K562 (cell line): ENCODE data around the gene UGT8. TPM values are rescaled to one million over a fixed set of nuclear protein-coding genes. Genes with fewer than 3 reads are reported as not detected.

ENCODE experiments used
- ATAC-seq: fragments of 200-7000 bp; cut with Tn5 transposase; 3 replicates; pipeline ENCODE4 v1.9.1; 2020; ENCODE audit warnings: moderate library complexity
- BruUV-seq: library from RNA; stranded (reverse); fragments of 400-500 nt; replicated peaks from 2 replicates; lab custom pipeline; 2021; lab: Mats Ljungman, UMichigan
- CTCF ChIA-PET: fragments of 300-600 bp; formaldehyde crosslinking; extraction: SDS; loops from one replicate; lab custom pipeline; 2021; ENCODE audit warnings: low intra/inter-chr PET ratio; lab: Yijun Ruan, JAX
- POLR2A ChIA-PET: fragments of 300-600, 350-650 bp; sonication (Branson Sonifier 250); formaldehyde crosslinking; extraction: SDS; loops from one replicate; lab custom pipeline; 2021; ENCODE audit warnings: antibody characterized with exemption, inconsistent platforms; lab: Yijun Ruan, JAX
- DNase-seq, 4 experiments: peaks; one replicate each; pipeline versions ENCODE4 v3.0.0 to v3.0.0-alpha.2; 2011 to 2018; ENCODE audit warnings: low spot score in 3 of 4, mixed read lengths in 3 of 4; ENCODE audit errors: extremely low read depth in 1 of 4
- FAIRE-seq: peaks from 2 replicates; lab custom pipeline; 2011; peaks lifted over from hg19 to GRCh38; lab: Jason Lieb, UNC
- H2AFZ ChIP-seq: 2 replicates; pipeline ENCODE4 v1.6.0; 2011; ENCODE audit warnings: low read depth, low read length, control low read depth, inconsistent platforms
- H3K27ac ChIP-seq: fragments of 200-600 bp; 3 replicates; pipeline ENCODE4 v1.8.0; 2011; ENCODE audit warnings: low read depth, mild to moderate bottlenecking, control low read depth, inconsistent platforms, low read length, moderate library complexity, mixed read lengths; ENCODE audit errors: extremely low read depth
- H3K27me3 ChIP-seq, 2 experiments: fragments of 300-600 bp in 1 of 2; 2 replicates in 1 of 2; 3 replicates in 1 of 2; pipeline versions ENCODE4 v1.6.0 to v1.8.0; 2011; ENCODE audit warnings: inconsistent platforms in 2 of 2, low read length in 2 of 2, mild to moderate bottlenecking in 1 of 2, mixed read lengths in 1 of 2, moderate library complexity in 1 of 2; ENCODE audit not compliant: control insufficient read depth in 2 of 2, insufficient read depth in 2 of 2
- H3K36me3 ChIP-seq: fragments of 300-600 bp; 3 replicates; pipeline ENCODE4 v1.8.0; 2011; ENCODE audit warnings: mild to moderate bottlenecking, low read length, inconsistent platforms; ENCODE audit not compliant: control insufficient read depth, insufficient read depth
- H3K4me1 ChIP-seq, 2 experiments: fragments of 200-600 bp in 1 of 2; replicated peaks in 1 of 2; 2 replicates in 1 of 2; 3 replicates in 1 of 2; pipeline versions ENCODE4 v1.5.1 to v1.8.0; 2011; ENCODE audit warnings: inconsistent platforms in 2 of 2, low read length in 2 of 2, mild to moderate bottlenecking in 1 of 2, mixed read lengths in 1 of 2, moderate library complexity in 1 of 2; ENCODE audit not compliant: control insufficient read depth in 2 of 2, insufficient read depth in 2 of 2
- H3K4me2 ChIP-seq: 2 replicates; pipeline ENCODE4 v1.6.1; 2011; ENCODE audit warnings: low read length, control low read depth, inconsistent platforms, mixed read lengths; ENCODE audit not compliant: insufficient read depth
- H3K4me3 ChIP-seq: fragments of 200-600 bp; sonication (generic), shearing (Covaris generic); 2 replicates; pipeline ENCODE4 v1.5.1; 2016; ENCODE audit warnings: control low read depth, inconsistent platforms
- H3K79me2 ChIP-seq: fragments of 200-600 bp; 3 replicates; pipeline ENCODE4 v1.8.0; 2011; ENCODE audit warnings: low read length, inconsistent platforms; ENCODE audit not compliant: control insufficient read depth, insufficient read depth
- H3K9ac ChIP-seq, 2 experiments: 2 replicates each; pipeline versions ENCODE4 v1.6.0 to v1.6.1; 2011; ENCODE audit warnings: low read depth in 2 of 2, low read length in 2 of 2, control low read depth in 1 of 2, inconsistent platforms in 1 of 2, mild to moderate bottlenecking in 1 of 2, mixed read lengths in 1 of 2; ENCODE audit not compliant: insufficient read depth in 1 of 2
- H3K9me1 ChIP-seq: one replicate; pipeline ENCODE4 v1.6.0; 2011; ENCODE audit warnings: inconsistent platforms, mild to moderate bottlenecking, low read length, moderate library complexity; ENCODE audit not compliant: control insufficient read depth, insufficient read depth
- H3K9me3 ChIP-seq: replicated peaks from 2 replicates; pipeline ENCODE4 v1.5.1; 2011; ENCODE audit warnings: low read depth, low read length, inconsistent platforms; ENCODE audit not compliant: control insufficient read depth, insufficient read depth
- H4K20me1 ChIP-seq: replicated peaks from 2 replicates; pipeline ENCODE4 v1.6.1; 2011; ENCODE audit warnings: low read length, inconsistent platforms, mixed read lengths; ENCODE audit not compliant: control insufficient read depth, insufficient read depth
- COPS2 ChIP-seq: fragments of 450-650 bp; conservative IDR thresholded peaks from 2 replicates; pipeline ENCODE4 v1.6.1; 2016; ENCODE audit warnings: mild to moderate bottlenecking, moderate library complexity
- ELK1 ChIP-seq: sonication (generic); formaldehyde crosslinking; IDR thresholded peaks from 2 replicates; pipeline ENCODE4 v1.8.1; 2022; ENCODE audit warnings: missing genetic modification reagents
- FOXK2 ChIP-seq, 2 experiments: fragments of 450-650 bp; IDR thresholded peaks in 1 of 2; conservative IDR thresholded peaks in 1 of 2; 2 replicates each; pipeline ENCODE4 v1.6.1; 2016; ENCODE audit warnings: low read depth in 2 of 2, mild to moderate bottlenecking in 1 of 2
- HDAC3 ChIP-seq: fragments of 450-650 bp; IDR thresholded peaks from 2 replicates; pipeline ENCODE4 v1.6.1; 2018; ENCODE audit warnings: borderline replicate concordance, mild to moderate bottlenecking, moderate library complexity; ENCODE audit not compliant: partially characterized antibody
- HNRNPUL1 ChIP-seq: fragments of 200-400 bp; formaldehyde crosslinking; IDR thresholded peaks from 2 replicates; pipeline ENCODE4 v1.6.1; 2017; ENCODE audit warnings: low read length
- JUNB ChIP-seq: fragments of 450-650 bp; formaldehyde crosslinking; conservative IDR thresholded peaks from 2 replicates; pipeline ENCODE4 v1.4.0; 2020; ENCODE audit warnings: mild to moderate bottlenecking
- MAFG ChIP-seq: fragments of 450-650 bp; conservative IDR thresholded peaks from 2 replicates; pipeline ENCODE4 v1.6.1; 2016; ENCODE audit warnings: missing genetic modification characterization, missing compliant biosample characterization
- SAFB2 ChIP-seq: fragments of 200-400 bp; formaldehyde crosslinking; IDR thresholded peaks from 2 replicates; pipeline ENCODE4 v1.6.1; 2018; ENCODE audit warnings: borderline replicate concordance, low read length, low read depth, moderate library complexity; ENCODE audit not compliant: severe bottlenecking
- ZBTB7A ChIP-seq: IDR thresholded peaks from 2 replicates; pipeline ENCODE4 v1.6.1; 2011; ENCODE audit warnings: low read depth, mild to moderate bottlenecking, low read length, moderate library complexity, borderline replicate concordance; ENCODE audit not compliant: control insufficient read depth
- ZBTB8A ChIP-seq: fragments of 450-650 bp; IDR thresholded peaks from 2 replicates; pipeline ENCODE4 v1.6.1; 2018; ENCODE audit warnings: mild to moderate bottlenecking, moderate library complexity; ENCODE audit not compliant: partially characterized antibody
- ZNF175 ChIP-seq: fragments of 200-800 bp; sonication (Bioruptor generic); IDR thresholded peaks from 2 replicates; pipeline ENCODE4 v1.6.1; 2016; ENCODE audit warnings: low read depth, mild to moderate bottlenecking, missing genetic modification characterization, missing compliant biosample characterization
- ZNF253 ChIP-seq: fragments of 250-450 bp; sonication (Bioruptor Pico); conservative IDR thresholded peaks from 2 replicates; pipeline ENCODE4 v1.6.1; 2021; ENCODE audit warnings: mild to moderate bottlenecking
- ZNF764 ChIP-seq: fragments of 250-450 bp; sonication (Bioruptor Pico); IDR thresholded peaks from 2 replicates; pipeline ENCODE4 v1.4.0; 2020; ENCODE audit warnings: low read depth, mild to moderate bottlenecking, moderate library complexity
- WGBS: fragments of 100-300 bp; shearing (Covaris generic); methylation state at CpG from one replicate; pipeline ENCODE4 v1.1.6; 2016; ENCODE audit warnings: low coverage, mixed read lengths; ENCODE audit not compliant: insufficient coverage; ENCODE audit errors: missing lambda C conversion rate; 5-methylcytosine and 5-hydroxymethylcytosine counted together
- in situ Hi-C: fragments of 300-500 bp; cut with MboI; formaldehyde crosslinking; loops from 4 replicates; pipeline ENCODE4 v1.15.0; 2018; ENCODE audit warnings: inconsistent platforms, mixed read lengths
- intact Hi-C: fragments of 100-400 bp; cut with micrococcal nuclease; formaldehyde crosslinking; loops from 2 replicates; pipeline ENCODE4 v1.14.2; 2022
- polyA plus RNA-seq, 8 experiments: library from polyadenylated mRNA; depleted of rRNA in 4 of 8; stranded (reverse) in 5 of 8; unstranded in 3 of 8; fragments of >200 nt; fragmentation: Nextera tagmentation in 2 of 8; fragmentation: Illumina TruSeq in 1 of 8; extraction: Ambion mirVana in 2 of 8; extraction: Trizol in 1 of 8; gene quantifications; 2 replicates each; pipeline versions ENCODE4 v1.2.1 to v1.2.3, GENCODE V29; 2011 to 2014; ENCODE audit warnings: inconsistent platforms in 1 of 8, missing spikeins in 1 of 8
- total RNA-seq, 7 experiments: library from RNA; depleted of rRNA in 6 of 7; stranded (reverse); fragments of >200 nt in 6 of 7; fragmentation: Illumina TruSeq in 2 of 7; extraction: Trizol in 2 of 7; gene quantifications; 2 replicates each; pipeline versions ENCODE4 v1.2.1 to v1.2.3, GENCODE V29; 2011 to 2021; ENCODE audit warnings: low replicate concordance in 1 of 7

The UGT8 gene
- total and polyA plus RNA-seq, 9 of the 15 experiments (the other 6 are each of a cell fraction or from before 2014, with no cell fraction given): 3.0 to 10.7 (median 6.0) TPM

GRCh38 chr4:114613560-114613959 lies 15.0 kb downstream of the UGT8 start:
- Histone ChIP-seq H3K4me1 (no peaks in the 10 kb centered on the region; a peak in 1 of 5 replicates), H3K4me2 (no peak overlapping the region), H3K9me3 (no peaks in the 10 kb centered on the region), H3K27me3 (no peaks in the 10 kb centered on the region), H3K27ac (no peak overlapping the region), H3K4me3 (no peak overlapping the region), H3K9me1 (no peaks in the 10 kb centered on the region), H4K20me1 (no peaks in the 10 kb centered on the region), H2AFZ (no peak overlapping the region), H3K36me3 (no peaks in the 10 kb centered on the region), H3K9ac (no peak overlapping the region), H3K79me2 (peaks cover 16% of the 10 kb centered on the region)
- ChIA-PET CTCF (no interaction called here), POLR2A (interaction anchor here (0.9 kb wide), 1 partner anchor 14 kb away, joined by 3 read pairs; no protein-coding TSS in a partner anchor)
- DNase-seq (no peak), FAIRE-seq (no peak), ATAC-seq (no peak)
- intact Hi-C loops (no loop called here), in situ Hi-C loops (no loop called here)
- TF ChIP-seq ZBTB7A: no peak
- TF ChIP-seq HNRNPUL1: no peak
- TF ChIP-seq JUNB (CRISPR knock-in tag): no peak
- TF ChIP-seq FOXK2 (conservative IDR thresholded peaks at IDR 0.05 in 1 of 2, IDR thresholded peaks at IDR 0.05 in 1 of 2; ENCODE audit: low read depth in 2 of 2): no peak
- no peak for TF ChIP-seq HDAC3
- TF ChIP-seq MAFG: no peak
- TF ChIP-seq ELK1 (CRISPR knock-in tag): no peak
- no peak for TF ChIP-seq ZBTB8A
- no peak for TF ChIP-seq COPS2
- TF ChIP-seq SAFB2: no peak
- no peak for TF ChIP-seq ZNF764
- TF ChIP-seq ZNF175 (CRISPR knock-in tag): no peak
- TF ChIP-seq ZNF253 (CRISPR knock-in tag): no peak
- 9% methylated on average over 4 of the region's 4 CpGs for WGBS
- no TSS peak for BruUV-seq
